ENCODE measurements around the gene LTBP1.

LTBP1 gene

DNA sequence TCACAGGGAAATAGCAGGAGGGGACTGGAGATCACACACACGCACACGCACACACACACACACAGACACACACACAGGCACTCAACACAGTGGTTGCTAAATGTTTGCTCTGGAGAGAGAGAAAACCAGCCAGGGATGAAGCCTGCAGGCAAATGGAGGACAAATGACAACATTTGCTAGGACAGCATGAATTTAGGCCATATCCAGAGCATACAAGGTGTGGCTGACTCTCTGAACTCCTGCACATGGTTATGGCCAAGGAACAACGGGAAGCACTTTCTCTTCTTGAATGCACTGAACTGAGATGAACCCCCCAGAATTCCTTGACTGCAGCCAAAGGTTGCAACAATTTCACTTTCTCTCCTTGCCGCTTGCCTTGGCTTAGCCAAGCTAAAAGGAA lies 299.7 kb downstream of the LTBP1 start:
- no peaks in the 10 kb centered on the region for H3K36me3 ChIP-seq (ENCODE audit: insufficient read depth, low read length)
- H3K27ac ChIP-seq (ENCODE audit: low read depth, low read length), result no peak overlapping the region
- no peaks in the 10 kb centered on the region for H3K27me3 ChIP-seq (ENCODE audit: control insufficient read depth in 1 of 2, insufficient read depth in 2 of 2, low read length in 2 of 2)
- no peak overlapping the region for H3K9ac ChIP-seq (ENCODE audit: low read length)
- H3K4me1 ChIP-seq (ENCODE audit: insufficient read depth, low read length), result no peaks in the 10 kb centered on the region
- H3K4me3 ChIP-seq (ENCODE audit: low read depth in 1 of 2, low read length in 2 of 2), result no peak overlapping the region
- no peaks in the 10 kb centered on the region for H3K9me3 ChIP-seq (ENCODE audit: low read length)

DNA sequence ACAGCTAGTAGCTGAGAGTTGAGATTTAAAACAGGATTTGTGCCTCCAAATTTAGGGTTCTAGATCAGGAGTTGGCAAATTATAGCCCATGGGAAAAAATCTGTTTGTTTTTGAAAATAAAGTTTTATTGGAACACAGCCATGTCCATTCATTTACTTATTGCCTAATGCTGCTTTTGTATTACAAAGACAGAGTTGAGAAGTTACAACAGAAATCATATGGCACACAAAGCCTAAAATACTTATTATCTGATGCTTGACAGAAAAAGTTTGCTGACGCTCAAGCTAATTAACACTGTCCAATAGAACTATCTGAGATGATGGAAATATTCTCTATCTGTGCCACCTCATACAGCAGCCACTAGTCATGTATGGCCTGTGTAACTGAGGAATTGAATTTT lies 300.6 kb downstream of the LTBP1 start:
- H3K9me3 ChIP-seq (ENCODE audit: low read length), result no peaks in the 10 kb centered on the region
- no peaks in the 10 kb centered on the region for H3K36me3 ChIP-seq (ENCODE audit: insufficient read depth, low read length)
- H3K9ac ChIP-seq (ENCODE audit: low read length), result no peak overlapping the region
- no peaks in the 10 kb centered on the region for H3K4me1 ChIP-seq (ENCODE audit: insufficient read depth, low read length)
- H3K4me3 ChIP-seq (ENCODE audit: low read depth in 1 of 2, low read length in 2 of 2), result no peak overlapping the region
- H3K27ac ChIP-seq (ENCODE audit: low read depth, low read length), result no peak overlapping the region
- no peaks in the 10 kb centered on the region for H3K27me3 ChIP-seq (ENCODE audit: control insufficient read depth in 1 of 2, insufficient read depth in 2 of 2, low read length in 2 of 2)

DNA sequence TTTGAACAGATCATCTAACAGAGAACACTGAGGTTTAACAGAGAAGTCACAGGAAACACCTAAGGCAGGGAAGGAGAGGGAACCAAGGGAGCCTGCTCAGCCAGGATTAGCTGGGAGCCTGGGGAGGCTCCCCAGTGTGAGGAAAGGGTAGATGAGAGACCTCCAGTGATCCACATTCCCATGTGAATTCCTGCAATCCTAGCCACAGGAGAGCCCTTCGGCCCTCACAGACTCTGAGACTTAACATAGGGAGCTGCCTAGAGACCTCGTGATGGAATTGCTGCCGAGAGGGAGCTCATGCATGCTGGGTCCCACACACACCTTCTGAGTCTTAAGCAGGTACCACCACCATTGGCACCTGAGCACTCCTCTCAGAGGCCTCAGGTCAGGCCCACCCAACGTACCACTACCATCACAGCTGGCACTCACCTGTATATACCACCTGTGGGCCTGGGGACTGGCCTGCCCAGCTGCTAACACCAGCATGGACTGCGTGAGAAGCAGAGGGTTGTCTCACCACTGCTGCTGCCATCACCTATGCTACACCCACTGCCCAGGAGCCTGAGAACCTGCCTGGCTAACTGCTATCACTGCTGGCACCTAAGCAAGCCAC lies 303.8 kb downstream of the LTBP1 start:
- no peaks in the 10 kb centered on the region for H3K4me1 ChIP-seq (ENCODE audit: insufficient read depth, low read length)
- no peak overlapping the region for H3K27ac ChIP-seq (ENCODE audit: low read depth, low read length)
- no peaks in the 10 kb centered on the region for H3K36me3 ChIP-seq (ENCODE audit: insufficient read depth, low read length)
- no peaks in the 10 kb centered on the region for H3K9me3 ChIP-seq (ENCODE audit: low read length)
- no peaks in the 10 kb centered on the region for H3K27me3 ChIP-seq (ENCODE audit: control insufficient read depth in 1 of 2, insufficient read depth in 2 of 2, low read length in 2 of 2)
- H3K9ac ChIP-seq (ENCODE audit: low read length), result no peak overlapping the region
- H3K4me3 ChIP-seq (ENCODE audit: low read depth in 1 of 2, low read length in 2 of 2), result no peak overlapping the region

DNA sequence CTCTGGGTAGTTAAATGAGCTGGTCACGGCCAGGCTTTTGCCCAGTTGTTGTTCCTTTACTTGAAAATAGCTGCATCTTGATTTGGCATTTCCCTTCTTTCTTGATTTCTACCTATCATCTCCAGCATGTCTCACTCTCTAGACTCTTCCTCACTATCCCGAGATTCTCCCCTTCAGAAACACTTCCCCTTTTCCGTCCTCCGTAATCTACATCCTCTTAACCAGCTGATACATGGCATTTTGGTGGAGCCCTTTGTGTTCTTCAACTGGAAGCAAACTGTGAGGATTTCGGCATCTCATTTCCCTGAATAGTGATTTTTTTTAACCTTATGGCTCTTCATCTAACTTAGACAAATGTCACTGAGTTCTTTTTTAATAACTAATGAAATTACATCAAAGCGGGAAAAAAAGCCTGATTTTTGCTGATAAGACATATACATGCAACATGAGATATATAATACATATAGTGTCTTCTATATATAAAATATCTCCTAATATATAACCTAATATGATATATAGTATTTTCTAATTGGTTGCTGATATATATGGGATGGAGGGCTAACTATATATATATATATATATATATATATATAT lies 309.5 kb downstream of the LTBP1 start:
- no peaks in the 10 kb centered on the region for H3K9me3 ChIP-seq (ENCODE audit: low read length)
- H3K36me3 ChIP-seq (ENCODE audit: insufficient read depth, low read length), result no peaks in the 10 kb centered on the region
- H3K27ac ChIP-seq (ENCODE audit: low read depth, low read length), result no peak overlapping the region
- no peaks in the 10 kb centered on the region for H3K4me1 ChIP-seq (ENCODE audit: insufficient read depth, low read length)
- H3K27me3 ChIP-seq (ENCODE audit: control insufficient read depth in 1 of 2, insufficient read depth in 2 of 2, low read length in 2 of 2), result no peaks in the 10 kb centered on the region
- H3K4me3 ChIP-seq (ENCODE audit: low read depth in 1 of 2, low read length in 2 of 2), result no peak overlapping the region
- H3K9ac ChIP-seq (ENCODE audit: low read length), result no peak overlapping the region

DNA sequence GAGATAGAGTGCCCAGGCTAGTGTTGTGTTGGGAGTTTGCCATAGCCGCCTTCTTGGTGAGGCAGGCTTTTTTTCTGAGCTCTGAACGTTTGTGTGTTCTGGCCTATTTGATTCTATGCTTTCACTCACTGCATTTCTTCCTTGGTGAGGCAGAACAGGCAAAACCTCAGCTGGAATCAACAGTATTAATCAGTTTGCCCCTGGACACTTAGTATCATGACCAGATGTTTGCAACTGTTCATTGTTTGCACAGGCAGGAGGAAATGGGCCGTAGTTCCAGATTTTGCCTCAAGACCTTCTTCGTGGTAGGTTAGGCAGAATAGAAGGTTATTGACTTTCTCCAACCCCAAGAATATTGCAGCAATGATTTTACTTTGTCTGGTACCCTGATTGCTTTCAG lies 311.6 kb downstream of the LTBP1 start:
- Histone ChIP-seq H3K4me1 (ENCODE audit: insufficient read depth, low read length) (no peaks in the 10 kb centered on the region), H3K27me3 (ENCODE audit: control insufficient read depth in 1 of 2, insufficient read depth in 2 of 2, low read length in 2 of 2) (no peaks in the 10 kb centered on the region), H3K9ac (ENCODE audit: low read length) (no peak overlapping the region), H3K4me3 (ENCODE audit: low read depth in 1 of 2, low read length in 2 of 2) (no peak overlapping the region), H3K36me3 (ENCODE audit: insufficient read depth, low read length) (no peaks in the 10 kb centered on the region), H3K27ac (ENCODE audit: low read depth, low read length) (no peak overlapping the region), H3K9me3 (ENCODE audit: low read length) (no peaks in the 10 kb centered on the region)

DNA sequence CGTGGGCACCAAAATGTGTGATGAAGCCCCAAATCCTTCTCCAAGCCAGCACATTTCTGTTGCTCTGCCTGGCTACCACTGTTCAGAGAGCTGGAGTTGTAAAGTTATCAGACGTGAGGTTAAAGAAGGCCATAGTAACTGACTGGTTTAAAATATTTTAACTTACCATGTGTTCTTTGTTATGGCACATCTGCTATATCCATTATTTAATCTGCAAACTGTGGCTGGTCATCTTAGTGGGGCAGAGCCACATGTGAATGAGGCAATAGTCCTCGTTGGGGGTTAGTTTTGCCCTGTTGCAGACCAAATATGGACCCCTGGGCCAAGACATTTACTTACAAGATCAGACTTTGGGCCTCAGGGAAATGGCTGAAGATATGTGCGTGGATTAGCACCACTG lies 315.3 kb downstream of the LTBP1 start:
- Histone ChIP-seq H3K27me3 (ENCODE audit: control insufficient read depth in 1 of 2, insufficient read depth in 2 of 2, low read length in 2 of 2) (no peaks in the 10 kb centered on the region), H3K4me3 (ENCODE audit: low read depth in 1 of 2, low read length in 2 of 2) (no peak overlapping the region), H3K9ac (ENCODE audit: low read length) (no peak overlapping the region), H3K9me3 (ENCODE audit: low read length) (no peaks in the 10 kb centered on the region), H3K36me3 (ENCODE audit: insufficient read depth, low read length) (no peaks in the 10 kb centered on the region), H3K4me1 (ENCODE audit: insufficient read depth, low read length) (no peaks in the 10 kb centered on the region), H3K27ac (ENCODE audit: low read depth, low read length) (no peak overlapping the region)

DNA sequence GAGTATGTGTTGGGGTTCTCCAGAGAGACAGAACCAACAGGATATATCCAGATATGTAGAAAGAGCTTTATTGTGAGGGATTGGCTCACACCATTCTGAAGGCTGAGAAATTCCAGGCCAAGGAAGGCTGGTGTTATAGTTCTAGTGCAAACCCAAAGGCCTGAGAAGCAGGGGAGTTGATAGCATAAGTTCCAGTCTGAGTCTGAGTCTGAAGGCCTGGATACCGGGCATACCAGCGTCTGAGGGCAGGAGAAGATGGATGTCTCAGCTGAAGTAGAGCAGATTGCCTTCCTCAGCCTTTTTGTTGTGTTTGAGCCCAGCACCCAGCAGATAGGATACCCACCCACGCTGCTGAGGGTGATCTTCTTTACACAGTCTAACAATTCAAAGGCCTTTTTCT lies 318.0 kb downstream of the LTBP1 start:
- no peak overlapping the region for H3K9ac ChIP-seq (ENCODE audit: low read length)
- no peaks in the 10 kb centered on the region for H3K36me3 ChIP-seq (ENCODE audit: insufficient read depth, low read length)
- no peak overlapping the region for H3K27ac ChIP-seq (ENCODE audit: low read depth, low read length)
- H3K4me3 ChIP-seq (ENCODE audit: low read depth in 1 of 2, low read length in 2 of 2), result no peak overlapping the region
- H3K9me3 ChIP-seq (ENCODE audit: low read length), result no peaks in the 10 kb centered on the region
- H3K27me3 ChIP-seq (ENCODE audit: control insufficient read depth in 1 of 2, insufficient read depth in 2 of 2, low read length in 2 of 2), result no peaks in the 10 kb centered on the region
- peaks cover 13% of the 10 kb centered on the region for H3K4me1 ChIP-seq (ENCODE audit: insufficient read depth, low read length)

DNA sequence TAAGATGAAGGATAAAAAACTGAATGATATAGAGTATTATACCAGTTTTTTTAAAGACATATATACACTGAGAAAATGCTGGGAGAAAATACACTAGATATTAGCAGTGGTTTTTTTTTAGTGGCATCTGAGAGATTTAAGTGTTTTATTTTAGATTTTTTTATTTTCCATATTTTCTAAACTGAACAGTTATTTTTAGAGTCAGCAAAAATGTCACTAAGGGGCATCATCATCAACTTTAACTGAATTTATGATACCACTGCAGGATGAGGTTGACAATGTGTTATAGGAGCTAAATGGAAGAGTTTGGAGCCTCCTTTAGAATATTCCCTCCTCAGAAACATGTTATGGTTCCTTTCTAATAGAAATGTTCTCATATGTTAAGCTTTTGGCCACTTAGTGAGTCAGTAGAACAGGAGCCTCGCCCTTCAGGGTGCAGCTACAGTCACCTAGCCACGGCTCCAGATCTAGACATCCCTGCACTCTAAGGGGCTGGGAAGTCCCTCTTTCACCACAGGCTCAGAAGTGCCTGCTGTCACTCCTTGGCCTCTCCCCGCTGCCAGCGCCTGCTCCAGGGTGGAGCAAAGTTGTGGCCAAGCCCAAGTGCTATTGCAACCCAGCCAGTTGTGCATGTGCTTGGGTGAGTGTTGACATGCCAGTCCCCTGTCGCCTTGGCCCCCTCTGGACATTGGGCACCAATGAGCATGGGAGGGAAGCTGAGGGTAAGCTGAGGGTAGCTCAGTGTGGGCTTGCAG lies 319.0 kb downstream of the LTBP1 start:
- H3K27me3 ChIP-seq (ENCODE audit: control insufficient read depth in 1 of 2, insufficient read depth in 2 of 2, low read length in 2 of 2), result no peaks in the 10 kb centered on the region
- no peak overlapping the region for H3K4me3 ChIP-seq (ENCODE audit: low read depth in 1 of 2, low read length in 2 of 2)
- H3K9me3 ChIP-seq (ENCODE audit: low read length), result no peaks in the 10 kb centered on the region
- H3K27ac ChIP-seq (ENCODE audit: low read depth, low read length), result no peak overlapping the region
- H3K4me1 ChIP-seq (ENCODE audit: insufficient read depth, low read length), result peaks cover 13% of the 10 kb centered on the region
- no peak overlapping the region for H3K9ac ChIP-seq (ENCODE audit: low read length)
- H3K36me3 ChIP-seq (ENCODE audit: insufficient read depth, low read length), result no peaks in the 10 kb centered on the region

DNA sequence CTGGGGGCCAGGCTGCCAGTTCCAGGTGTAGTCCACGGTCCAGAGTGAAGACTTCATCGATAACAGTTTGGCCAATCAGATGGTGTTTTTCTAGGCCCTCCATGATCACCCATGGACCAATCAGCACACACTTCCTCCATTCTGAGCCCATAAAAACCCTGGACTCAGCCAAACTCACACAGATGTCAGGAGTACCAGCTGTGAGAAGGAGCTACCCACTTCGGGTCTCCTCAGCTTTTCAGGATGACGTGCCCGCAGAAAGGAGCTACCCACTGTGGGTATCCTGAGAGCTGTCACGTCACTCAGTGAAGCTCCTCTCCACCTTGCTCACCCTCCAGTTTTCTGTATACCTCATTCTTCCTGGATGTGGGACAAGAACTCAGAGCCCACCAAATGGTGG lies 319.7 kb downstream of the LTBP1 start:
- Histone ChIP-seq H3K27ac (ENCODE audit: low read depth, low read length) (no peak overlapping the region), H3K27me3 (ENCODE audit: control insufficient read depth in 1 of 2, insufficient read depth in 2 of 2, low read length in 2 of 2) (no peaks in the 10 kb centered on the region), H3K4me1 (ENCODE audit: insufficient read depth, low read length) (peaks cover 13% of the 10 kb centered on the region), H3K36me3 (ENCODE audit: insufficient read depth, low read length) (no peaks in the 10 kb centered on the region), H3K9ac (ENCODE audit: low read length) (no peak overlapping the region), H3K4me3 (ENCODE audit: low read depth in 1 of 2, low read length in 2 of 2) (no peak overlapping the region), H3K9me3 (ENCODE audit: low read length) (no peaks in the 10 kb centered on the region)

DNA sequence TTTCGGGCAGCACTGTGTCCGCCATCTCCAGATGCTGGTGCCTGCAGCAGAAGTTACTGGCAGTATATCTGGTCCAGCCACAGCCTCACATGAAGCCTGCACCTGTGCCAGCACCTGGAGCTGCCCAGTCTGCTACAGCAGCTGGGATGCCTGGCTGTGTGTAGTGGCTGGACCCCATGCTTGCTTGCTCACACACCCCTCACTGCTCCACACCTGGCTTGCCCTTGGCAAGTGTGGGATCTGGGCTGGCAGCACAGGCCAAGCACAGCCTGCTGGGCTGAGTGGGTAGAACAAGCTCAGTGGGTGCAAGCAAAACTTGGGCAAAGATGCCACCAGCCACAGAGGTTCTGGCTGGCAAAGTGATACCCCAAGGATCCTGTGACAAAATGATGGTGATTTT lies 320.3 kb downstream of the LTBP1 start:
- H3K27me3 ChIP-seq (ENCODE audit: control insufficient read depth in 1 of 2, insufficient read depth in 2 of 2, low read length in 2 of 2), result no peaks in the 10 kb centered on the region
- no peak overlapping the region for H3K4me3 ChIP-seq (ENCODE audit: low read depth in 1 of 2, low read length in 2 of 2)
- no peaks in the 10 kb centered on the region for H3K36me3 ChIP-seq (ENCODE audit: insufficient read depth, low read length)
- H3K9ac ChIP-seq (ENCODE audit: low read length), result no peak overlapping the region
- H3K9me3 ChIP-seq (ENCODE audit: low read length), result no peaks in the 10 kb centered on the region
- peaks cover 13% of the 10 kb centered on the region for H3K4me1 ChIP-seq (ENCODE audit: insufficient read depth, low read length)
- no peak overlapping the region for H3K27ac ChIP-seq (ENCODE audit: low read depth, low read length)

DNA sequence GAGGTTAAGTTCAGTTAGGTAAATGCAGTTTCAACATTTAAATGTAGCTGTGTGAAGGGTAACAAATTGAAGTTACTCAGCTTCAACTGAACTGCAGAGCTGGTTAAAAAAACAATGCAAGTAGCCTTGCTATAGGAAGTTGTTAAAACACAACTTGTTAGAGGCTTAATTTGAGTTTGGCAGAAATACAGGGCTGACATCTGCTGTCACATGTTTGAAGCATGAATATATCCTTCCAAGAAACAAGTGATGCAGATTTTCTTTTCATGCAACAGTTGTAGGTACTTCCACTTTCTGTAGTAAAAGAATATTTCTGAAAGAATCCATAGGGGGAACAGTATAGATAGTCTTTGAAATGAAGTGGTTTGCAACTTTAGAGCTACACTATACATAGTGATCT lies 321.0 kb downstream of the LTBP1 start:
- Histone ChIP-seq H3K27me3 (ENCODE audit: control insufficient read depth in 1 of 2, insufficient read depth in 2 of 2, low read length in 2 of 2) (no peaks in the 10 kb centered on the region), H3K36me3 (ENCODE audit: insufficient read depth, low read length) (no peaks in the 10 kb centered on the region), H3K4me3 (ENCODE audit: low read depth in 1 of 2, low read length in 2 of 2) (no peak overlapping the region), H3K9me3 (ENCODE audit: low read length) (no peaks in the 10 kb centered on the region), H3K9ac (ENCODE audit: low read length) (no peak overlapping the region), H3K4me1 (ENCODE audit: insufficient read depth, low read length) (peaks cover 13% of the 10 kb centered on the region), H3K27ac (ENCODE audit: low read depth, low read length) (no peak overlapping the region)

Data from muscle layer of colon (tissue), 2 donors.